K562 (cell line): ENCODE measurements around the gene UBTD1. TPM values are rescaled to one million over a fixed set of nuclear protein-coding genes. Genes with fewer than 3 reads are reported as not detected.
A peak's percentile ranks its signal among the peaks of the same experiment; 100 is the strongest.

ENCODE experiments used
- ATF1 ChIP-seq, 2 experiments: fragments of 450-650 bp in 1 of 2; IDR thresholded peaks; 2 replicates each; pipeline ENCODE4 v1.6.1; 2016; ENCODE audit warnings: missing compliant biosample characterization in 1 of 2, missing genetic modification characterization in 1 of 2
- CBX3 ChIP-seq, 2 experiments: IDR thresholded peaks; 1 replicate in 1 of 2; 2 replicates in 1 of 2; pipeline ENCODE4 v1.6.1; 2012; ENCODE audit warnings: inconsistent platforms in 2 of 2, low read length in 2 of 2, borderline replicate concordance in 1 of 2, control low read depth in 1 of 2
- CHD1 ChIP-seq: fragments of 200-600 bp; sonication (generic); IDR thresholded peaks from one replicate; pipeline ENCODE4 v1.6.1; 2012; ENCODE audit warnings: mild to moderate bottlenecking, moderate library complexity, low read length, inconsistent platforms
- CHD2 ChIP-seq: IDR thresholded peaks from 2 replicates; pipeline ENCODE4 v1.6.1; 2011; ENCODE audit warnings: low read depth, low read length
- CREB3L1 ChIP-seq: fragments of 450-650 bp; IDR thresholded peaks from 2 replicates; pipeline ENCODE4 v1.6.1; 2014; ENCODE audit warnings: low read depth, mild to moderate bottlenecking, moderate library complexity, borderline replicate concordance
- FOXM1 ChIP-seq, 2 experiments: fragments of 450-650 bp in 1 of 2; sonication (generic) in 1 of 2; formaldehyde crosslinking in 1 of 2; IDR thresholded peaks; 2 replicates each; pipeline versions ENCODE4 v1.6.1 to v1.9.0; 2017 to 2022; ENCODE audit warnings: low read depth in 2 of 2, mild to moderate bottlenecking in 2 of 2, missing genetic modification reagents in 1 of 2, moderate library complexity in 1 of 2
- HDAC1 ChIP-seq, 2 experiments: fragments of 450-650 bp; IDR thresholded peaks; 2 replicates each; pipeline ENCODE4 v1.6.1; 2016 to 2017; ENCODE audit warnings: inconsistent platforms in 1 of 2, mild to moderate bottlenecking in 1 of 2, moderate library complexity in 1 of 2
- HNRNPLL ChIP-seq: fragments of 200-400 bp; formaldehyde crosslinking; IDR thresholded peaks from 2 replicates; pipeline ENCODE4 v1.6.1; 2017; ENCODE audit warnings: low read length, low read depth, mild to moderate bottlenecking; ENCODE audit not compliant: poor library complexity, severe bottlenecking
- HOXB6 ChIP-seq: fragments of 250-450 bp; sonication (Bioruptor Pico); IDR thresholded peaks from 2 replicates; pipeline ENCODE4 v1.5.1; 2022; ENCODE audit warnings: mild to moderate bottlenecking, borderline replicate concordance
- MNT ChIP-seq, 2 experiments: fragments of 450-650 bp; conservative IDR thresholded peaks; 2 replicates each; pipeline ENCODE4 v1.6.1; 2017; ENCODE audit warnings: mild to moderate bottlenecking in 2 of 2, moderate library complexity in 2 of 2
- MTA3 ChIP-seq: fragments of 450-650 bp; formaldehyde crosslinking; IDR thresholded peaks from 2 replicates; pipeline ENCODE4 v1.6.1; 2017; ENCODE audit warnings: mild to moderate bottlenecking, borderline replicate concordance
- ZNF174 ChIP-seq: fragments of 250-450 bp; sonication (Bioruptor Pico); IDR thresholded peaks from 2 replicates; pipeline ENCODE4 v1.4.0; 2020; ENCODE audit warnings: mild to moderate bottlenecking
- ZNF318 ChIP-seq, 2 experiments: fragments of 450-650 bp; IDR thresholded peaks; 2 replicates each; pipeline ENCODE4 v1.6.1; 2016; ENCODE audit warnings: mild to moderate bottlenecking in 2 of 2, borderline replicate concordance in 1 of 2, low read depth in 1 of 2, moderate library complexity in 1 of 2
- polyA plus RNA-seq, 8 experiments: library from polyadenylated mRNA; depleted of rRNA in 4 of 8; stranded (reverse) in 5 of 8; unstranded in 3 of 8; fragments of >200 nt; fragmentation: Nextera tagmentation in 2 of 8; fragmentation: Illumina TruSeq in 1 of 8; extraction: Ambion mirVana in 2 of 8; extraction: Trizol in 1 of 8; gene quantifications; 2 replicates each; pipeline versions ENCODE4 v1.2.1 to v1.2.3, GENCODE V29; 2011 to 2014; ENCODE audit warnings: inconsistent platforms in 1 of 8, missing spikeins in 1 of 8
- total RNA-seq, 7 experiments: library from RNA; depleted of rRNA in 6 of 7; stranded (reverse); fragments of >200 nt in 6 of 7; fragmentation: Illumina TruSeq in 2 of 7; extraction: Trizol in 2 of 7; gene quantifications; 2 replicates each; pipeline versions ENCODE4 v1.2.1 to v1.2.3, GENCODE V29; 2011 to 2021; ENCODE audit warnings: low replicate concordance in 1 of 7

Gene UBTD1
- total and polyA plus RNA-seq, 9 of the 15 experiments (the other 6 are each of a cell fraction or from before 2014, with no cell fraction given) = 0.08 to 1.6 (median 0.81) TPM; not detected in 1

GRCh38 chr10:97497572-97498075, 1.1 kb upstream of the UBTD1 start (continued):
- TF ChIP-seq HNRNPLL (no peak), HDAC1 (IDR thresholded peaks at IDR 0.05) (peak in 1 of 2 experiments; percentile 88; a peak in 2 of 4 replicates), CHD1 (no peak), ZNF318 (IDR thresholded peaks at IDR 0.05; ENCODE audit: borderline replicate concordance in 1 of 2, low read depth in 1 of 2) (no peak), FOXM1 (IDR thresholded peaks at IDR 0.05; ENCODE audit: low read depth) (no peak), FOXM1 (CRISPR knock-in tag; IDR thresholded peaks at IDR 0.05; ENCODE audit: low read depth) (no peak), ZNF174 (CRISPR knock-in tag) (no peak), MNT (conservative IDR thresholded peaks at IDR 0.05) (peak; percentile 56 to 63), CBX3 (IDR thresholded peaks at IDR 0.05; ENCODE audit: borderline replicate concordance in 1 of 2, low read length in 2 of 2) (no peak), CREB3L1 (0 out of 2 replicates have a peak, but pooled peaks have one; percentile 38), ATF1 (CRISPR knock-in tag; IDR thresholded peaks at IDR 0.05) (no peak), ATF1 (tag; IDR thresholded peaks at IDR 0.05) (peak; percentile 73), CHD2 (no peak), HOXB6 (CRISPR knock-in tag) (no peak), MTA3 (no peak)
